Stomach (tissue), 4 donors: ENCODE results near the gene SIRPD.

Source experiments
- CTCF ChIP-seq, 7 experiments: fragments of 450-650 bp in 4 of 7; fragments of 200-600 bp in 3 of 7; sonication (generic) in 3 of 7; IDR thresholded peaks; one replicate each; pipeline ENCODE4 v1.5.1; 2016 to 2019; ENCODE audit warnings: antibody characterized with exemption in 7 of 7, control low read depth in 2 of 7, mild to moderate bottlenecking in 1 of 7
- EP300 ChIP-seq: sonication (generic); formaldehyde crosslinking; IDR thresholded peaks from one replicate; pipeline ENCODE4 v1.6.1; 2017; ENCODE audit warnings: antibody characterized with exemption
- POLR2A ChIP-seq, 4 donors: fragments of 450-650 bp; IDR thresholded peaks; one replicate each; pipeline ENCODE4 v1.6.1; 2016; ENCODE audit warnings: antibody characterized with exemption in 4 of 4, control low read depth in 2 of 4, mild to moderate bottlenecking in 1 of 4, moderate library complexity in 1 of 4
- POLR2AphosphoS5 ChIP-seq, 3 donors: sonication (generic); formaldehyde crosslinking; IDR thresholded peaks; one replicate each; pipeline ENCODE4 v1.6.1; 2016; ENCODE audit warnings: antibody characterized with exemption in 3 of 3

GRCh38 chr20:1524004-1524403 is 33.5 kb downstream of the SIRPD start:
- TF ChIP-seq POLR2AphosphoS5 (IDR thresholded peaks at IDR 0.05) (no peak), CTCF (IDR thresholded peaks at IDR 0.05) (no peak), POLR2A (IDR thresholded peaks at IDR 0.05) (no peak), EP300 (no peak)
